ENCODE measurements around the gene IL3. TPM values are rescaled to one million over a fixed set of nuclear protein-coding genes. Genes with fewer than 3 reads are reported as not detected.

Gene IL3
- total RNA-seq, 2 donors from 2014 or later, result 0.32 to 9.0 TPM

- ATAC-seq (replicated peaks), result no peak
- H3K9me3 Mint-ChIP-seq, result no peaks in the 10 kb centered on the region
- no peaks in the 10 kb centered on the region for H3K27me3 Mint-ChIP-seq
- no peaks in the 10 kb centered on the region for H3K36me3 Mint-ChIP-seq (ENCODE audit: low read depth)
- H3K4me1 Mint-ChIP-seq, result peaks cover 41% of the 10 kb centered on the region
- H3K27ac Mint-ChIP-seq, result no peak overlapping the region
- H3K4me3 Mint-ChIP-seq, result no peak overlapping the region
These were observed 1.8 kb upstream of the IL3 start for GRCh38 chr5:132058646-132059042.

GRCh38 chr5:132059043-132059695 lies 1.3 kb upstream of the IL3 start:
- H3K9me3 Mint-ChIP-seq, result no peaks in the 10 kb centered on the region
- ATAC-seq (replicated peaks), result peak; percentile 57
- no peak overlapping the region for H3K4me3 Mint-ChIP-seq
- H3K27me3 Mint-ChIP-seq, result no peaks in the 10 kb centered on the region
- H3K36me3 Mint-ChIP-seq (ENCODE audit: low read depth), result no peaks in the 10 kb centered on the region
- H3K4me1 Mint-ChIP-seq, result peaks cover 41% of the 10 kb centered on the region
- H3K27ac Mint-ChIP-seq, result peak overlapping the region; percentile 17

DNA sequence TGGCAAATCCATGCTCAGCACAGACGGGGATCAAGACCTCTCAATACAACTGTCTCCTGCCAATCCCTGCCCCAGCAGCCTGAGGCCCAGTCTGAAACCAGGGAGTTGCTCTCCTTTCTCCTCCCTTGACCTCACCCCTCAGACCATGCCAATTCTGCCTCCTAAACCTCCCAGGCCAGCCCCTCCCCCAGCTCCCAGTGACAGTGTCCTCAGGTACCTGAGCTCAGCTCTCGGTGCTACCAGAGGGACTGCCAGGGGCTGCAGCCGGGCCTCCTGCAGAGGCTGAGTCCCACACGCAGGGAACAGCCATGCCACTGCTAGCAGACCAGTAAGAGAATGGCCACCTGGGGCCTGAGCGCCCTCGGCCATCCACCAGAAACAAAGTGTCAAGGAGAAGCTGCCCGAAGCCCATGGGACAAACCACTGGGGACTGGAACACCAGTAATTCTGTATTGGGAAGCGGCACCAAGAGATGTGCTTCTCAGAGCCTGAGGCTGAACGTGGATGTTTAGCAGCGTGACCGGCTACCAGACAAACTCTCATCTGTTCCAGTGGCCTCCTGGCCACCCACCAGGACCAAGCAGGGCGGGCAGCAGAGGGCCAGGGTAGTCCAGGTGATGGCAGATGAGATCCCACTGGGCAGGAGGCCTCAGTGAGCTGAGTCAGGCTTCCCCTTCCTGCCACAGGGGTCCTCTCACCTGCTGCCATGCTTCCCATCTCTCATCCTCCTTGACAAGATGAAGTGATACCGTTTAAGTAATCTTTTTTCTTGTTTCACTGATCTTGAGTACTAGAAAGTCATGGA lies 557 bp upstream of the IL3 start:
- H3K27ac Mint-ChIP-seq, result peak overlapping the region; percentile 17
- H3K4me3 Mint-ChIP-seq, result no peak overlapping the region
- H3K4me1 Mint-ChIP-seq, result peaks cover 38% of the 10 kb centered on the region
- ATAC-seq (replicated peaks), result no peak
- H3K36me3 Mint-ChIP-seq (ENCODE audit: low read depth), result no peaks in the 10 kb centered on the region
- no peaks in the 10 kb centered on the region for H3K9me3 Mint-ChIP-seq
- H3K27me3 Mint-ChIP-seq, result no peaks in the 10 kb centered on the region

- H3K9me3 Mint-ChIP-seq, result no peaks in the 10 kb centered on the region
- no peak overlapping the region for H3K27ac Mint-ChIP-seq
- no peak overlapping the region for H3K4me3 Mint-ChIP-seq
- ATAC-seq (replicated peaks), result peak; percentile 62
- no peaks in the 10 kb centered on the region for H3K36me3 Mint-ChIP-seq (ENCODE audit: low read depth)
- H3K4me1 Mint-ChIP-seq, result peaks cover 31% of the 10 kb centered on the region
- no peaks in the 10 kb centered on the region for H3K27me3 Mint-ChIP-seq
These were observed 2.8 kb downstream of the IL3 start for GRCh38 chr5:132063090-132063911.

DNA sequence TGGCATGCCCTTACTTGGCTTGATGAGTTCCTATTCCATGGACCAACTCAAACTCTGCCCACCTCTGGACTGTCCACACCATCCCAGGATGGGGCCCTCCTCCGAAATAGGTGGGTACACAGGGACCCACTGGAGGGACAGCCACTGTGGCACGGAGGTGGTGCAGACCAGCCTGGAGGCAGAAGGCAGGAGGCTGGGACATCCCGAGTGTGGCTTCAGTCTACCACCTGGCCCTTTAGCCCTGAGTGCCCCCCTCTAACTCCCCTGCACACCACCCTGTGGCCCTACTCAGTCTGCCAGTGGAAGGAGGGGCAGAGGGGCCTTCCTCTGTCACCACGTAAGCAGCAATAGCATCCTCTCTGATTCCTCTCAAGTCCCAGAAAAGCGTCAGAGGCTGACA lies 3.7 kb downstream of the IL3 start:
- H3K9me3 Mint-ChIP-seq, result no peaks in the 10 kb centered on the region
- H3K4me1 Mint-ChIP-seq, result peaks cover 28% of the 10 kb centered on the region
- H3K4me3 Mint-ChIP-seq, result no peak overlapping the region

GRCh38 chr5:132064738-132065331 lies 4.4 kb downstream of the IL3 start:
- ATAC-seq (replicated peaks), result peak; percentile 78
- H3K9me3 Mint-ChIP-seq, result no peaks in the 10 kb centered on the region
- H3K4me3 Mint-ChIP-seq, result peak overlapping the region; percentile 16
- no peaks in the 10 kb centered on the region for H3K27me3 Mint-ChIP-seq
- no peak overlapping the region for H3K27ac Mint-ChIP-seq
- no peaks in the 10 kb centered on the region for H3K36me3 Mint-ChIP-seq (ENCODE audit: low read depth)
- H3K4me1 Mint-ChIP-seq, result peaks cover 21% of the 10 kb centered on the region

More for the DNA sequence above, 3.7 kb downstream of the IL3 start:
- no peak for ATAC-seq (replicated peaks)
- H3K27me3 Mint-ChIP-seq, result no peaks in the 10 kb centered on the region
- no peaks in the 10 kb centered on the region for H3K36me3 Mint-ChIP-seq (ENCODE audit: low read depth)
- no peak overlapping the region for H3K27ac Mint-ChIP-seq

DNA sequence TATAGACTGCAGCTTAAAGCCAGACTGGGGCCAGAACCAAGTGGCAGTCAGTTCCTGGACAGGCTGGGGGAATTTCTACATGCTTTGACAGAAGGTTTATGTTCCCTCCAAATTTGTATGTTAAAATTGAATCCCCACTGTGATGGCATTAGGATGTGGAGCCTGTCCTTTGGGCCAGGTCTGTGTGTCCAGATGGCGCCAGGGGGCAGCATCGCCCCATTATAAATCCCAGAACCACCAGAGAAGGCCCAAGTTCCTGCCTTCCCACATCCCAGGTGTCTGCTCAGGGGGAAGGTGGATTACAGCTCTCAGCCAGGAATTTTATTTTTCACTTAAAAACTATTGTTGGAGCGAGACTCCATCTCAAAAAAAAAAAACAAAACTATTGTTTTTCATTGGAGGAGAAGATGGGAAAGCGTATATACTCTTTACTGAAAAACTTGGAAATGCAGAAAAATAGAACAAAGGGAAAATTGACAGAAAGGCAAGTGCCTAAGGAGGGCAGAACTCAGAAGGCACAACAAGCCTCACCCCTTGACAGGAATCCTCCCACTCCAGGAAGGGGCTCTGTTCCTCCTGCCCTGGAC lies 5.0 kb downstream of the IL3 start:
- Mint-ChIP-seq H3K36me3 (ENCODE audit: low read depth) (no peaks in the 10 kb centered on the region), H3K4me3 (no peak overlapping the region), H3K4me1 (peaks cover 20% of the 10 kb centered on the region), H3K9me3 (no peaks in the 10 kb centered on the region), H3K27me3 (no peaks in the 10 kb centered on the region), H3K27ac (peak overlapping the region; percentile 69)
- ATAC-seq (replicated peaks), result peak; percentile 71

- Mint-ChIP-seq H3K4me3 (no peak overlapping the region), H3K9me3 (no peaks in the 10 kb centered on the region), H3K27ac (peak overlapping the region; percentile 69), H3K36me3 (ENCODE audit: low read depth) (no peaks in the 10 kb centered on the region), H3K4me1 (peaks cover 25% of the 10 kb centered on the region), H3K27me3 (no peaks in the 10 kb centered on the region)
- no peak for ATAC-seq (replicated peaks)
These were observed 5.7 kb downstream of the IL3 start for GRCh38 chr5:132065951-132066701.

GRCh38 chr5:132066871-132067270 lies 6.4 kb downstream of the IL3 start:
- no peaks in the 10 kb centered on the region for H3K36me3 Mint-ChIP-seq (ENCODE audit: low read depth)
- peak overlapping the region; percentile 71 for H3K27ac Mint-ChIP-seq
- peaks cover 32% of the 10 kb centered on the region for H3K4me1 Mint-ChIP-seq
- ATAC-seq (replicated peaks), result no peak
- no peaks in the 10 kb centered on the region for H3K9me3 Mint-ChIP-seq
- H3K4me3 Mint-ChIP-seq, result no peak overlapping the region
- no peaks in the 10 kb centered on the region for H3K27me3 Mint-ChIP-seq

GRCh38 chr5:132067451-132067850 lies 7.0 kb downstream of the IL3 start:
- H3K36me3 Mint-ChIP-seq (ENCODE audit: low read depth), result no peaks in the 10 kb centered on the region
- H3K4me3 Mint-ChIP-seq, result no peak overlapping the region
- peaks cover 35% of the 10 kb centered on the region for H3K4me1 Mint-ChIP-seq
- H3K9me3 Mint-ChIP-seq, result no peaks in the 10 kb centered on the region
- peak overlapping the region; percentile 71 for H3K27ac Mint-ChIP-seq
- no peak for ATAC-seq (replicated peaks)
- no peaks in the 10 kb centered on the region for H3K27me3 Mint-ChIP-seq

DNA sequence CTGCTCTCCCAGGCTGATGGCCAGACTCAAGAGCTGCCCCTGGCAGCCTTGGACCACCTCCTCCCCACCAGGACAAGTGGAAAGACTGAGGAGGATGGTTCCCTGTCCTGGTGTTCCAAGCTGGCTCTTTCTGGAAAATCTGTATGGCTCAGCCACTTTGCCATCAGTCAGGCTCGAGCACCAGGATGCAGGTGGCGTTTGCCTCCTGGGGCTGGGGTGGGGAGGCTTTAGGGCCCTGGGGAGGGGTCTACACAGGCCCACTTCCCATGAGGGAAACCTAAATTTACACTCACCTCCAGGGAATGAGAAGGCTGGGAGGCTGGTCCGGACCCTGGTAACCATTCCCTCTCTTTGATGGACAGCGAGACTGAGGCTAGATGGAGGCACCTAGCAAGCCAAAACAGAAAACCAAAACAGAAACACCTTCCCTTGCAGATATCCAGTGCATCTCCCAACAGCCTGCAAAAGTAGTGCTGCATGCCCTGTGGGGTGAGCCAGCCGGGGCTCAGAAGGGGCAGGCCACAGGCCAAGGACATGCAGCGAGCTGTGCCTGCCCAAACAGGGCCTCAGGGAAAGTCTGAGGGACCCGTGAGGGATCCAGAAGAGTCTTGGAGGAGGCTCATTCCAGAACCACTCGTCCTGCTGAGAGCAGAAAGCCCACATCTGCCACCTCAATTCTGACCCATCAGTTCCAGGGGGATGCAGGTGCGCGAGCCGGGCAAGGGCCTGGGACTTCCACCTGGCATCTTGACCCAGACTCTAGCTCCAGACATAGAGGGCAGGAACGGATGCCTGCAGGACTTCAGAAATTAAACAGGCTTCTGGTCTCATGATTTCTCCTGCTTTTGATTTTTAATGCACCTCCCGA lies 7.7 kb downstream of the IL3 start:
- Mint-ChIP-seq H3K27me3 (no peaks in the 10 kb centered on the region), H3K27ac (no peak overlapping the region), H3K9me3 (no peaks in the 10 kb centered on the region), H3K4me3 (no peak overlapping the region), H3K4me1 (peaks cover 35% of the 10 kb centered on the region), H3K36me3 (ENCODE audit: low read depth) (no peaks in the 10 kb centered on the region)
- ATAC-seq (replicated peaks), result no peak

DNA sequence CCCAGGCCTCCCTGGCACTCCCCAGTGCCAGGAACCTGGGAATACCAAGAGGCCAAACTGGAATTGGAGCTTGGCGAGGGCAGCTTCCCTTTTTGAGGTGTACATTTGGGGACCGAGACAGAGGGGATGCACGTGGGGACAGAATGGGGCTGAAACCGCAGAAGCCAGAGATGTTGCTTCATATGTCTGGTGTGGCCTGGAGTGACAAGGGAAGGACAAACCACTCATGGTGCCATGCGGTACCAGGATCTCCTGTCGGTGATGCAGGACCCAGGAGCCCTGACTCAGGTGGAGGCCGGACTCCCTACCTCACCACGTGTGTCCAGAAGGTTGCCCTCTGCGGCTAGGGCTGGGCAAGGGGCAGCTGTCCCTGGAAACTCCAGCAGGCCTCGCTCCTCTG lies 9.1 kb downstream of the IL3 start:
- no peaks in the 10 kb centered on the region for H3K9me3 Mint-ChIP-seq
- H3K4me3 Mint-ChIP-seq, result no peak overlapping the region
- peaks cover 9% of the 10 kb centered on the region for H3K36me3 Mint-ChIP-seq (ENCODE audit: low read depth)
- H3K27me3 Mint-ChIP-seq, result no peaks in the 10 kb centered on the region
- H3K4me1 Mint-ChIP-seq, result peaks cover 39% of the 10 kb centered on the region
- no peak overlapping the region for H3K27ac Mint-ChIP-seq
- no peak for ATAC-seq (replicated peaks)

GRCh38 chr5:132069994-132070393 lies 9.5 kb downstream of the IL3 start:
- peaks cover 35% of the 10 kb centered on the region for H3K4me1 Mint-ChIP-seq

More at GRCh38 chr5:132069994-132070393, 9.5 kb downstream of the IL3 start:
- H3K4me3 Mint-ChIP-seq, result no peak overlapping the region
- H3K27ac Mint-ChIP-seq, result no peak overlapping the region
- no peaks in the 10 kb centered on the region for H3K27me3 Mint-ChIP-seq
- no peaks in the 10 kb centered on the region for H3K9me3 Mint-ChIP-seq
- peaks cover 14% of the 10 kb centered on the region for H3K36me3 Mint-ChIP-seq (ENCODE audit: low read depth)
- ATAC-seq (replicated peaks), result no peak

All from activated T-helper 17 cell treated with anti-CD3 and anti-CD28 coated beads, Interleukin-2, amount 50 U/mL, for 72 hours (primary cell).